Caco-2 (cell line): ENCODE data around the gene ARSB. TPM values are rescaled to one million over a fixed set of nuclear protein-coding genes. Genes with fewer than 3 reads are reported as not detected.

Experiments used
- BruUV-seq: library from RNA; stranded (reverse); fragments of 400-500 nt; replicated peaks from 2 replicates; lab custom pipeline; 2021; lab: Mats Ljungman, UMichigan
- CTCF ChIA-PET: fragments of 300-600 bp; sonication (Branson Sonifier 250); formaldehyde crosslinking; loops from one replicate; lab custom pipeline; 2022; ENCODE audit warnings: antibody characterized with exemption; lab: Charles Lee
- POLR2A ChIA-PET: fragments of 300-600 bp; sonication (Branson Sonifier 250); formaldehyde crosslinking; loops from one replicate; lab custom pipeline; 2022; ENCODE audit warnings: antibody characterized with exemption; lab: Charles Lee
- DNase-seq, 2 experiments: peaks; one replicate each; pipeline versions ENCODE4 v3.0.0 to v3.0.0-alpha.2; 2020 to 2022
- H3K27me3 ChIP-seq: replicated peaks from 2 replicates; pipeline ENCODE4 v1.6.0; 2011; ENCODE audit warnings: low read length; ENCODE audit not compliant: control insufficient read depth, insufficient read depth
- H3K36me3 ChIP-seq: 2 replicates; pipeline ENCODE4 v1.5.1; 2011; ENCODE audit warnings: low read length; ENCODE audit not compliant: control insufficient read depth, insufficient read depth
- H3K4me1 ChIP-seq: fragments of 250-450 bp; sonication (Bioruptor Pico); 2 replicates; pipeline ENCODE4 v1.5.1; 2020; ENCODE audit warnings: mild to moderate bottlenecking
- H3K4me3 ChIP-seq: 2 replicates; pipeline ENCODE4 v1.5.1; 2011; ENCODE audit warnings: low read depth, mild to moderate bottlenecking, control low read depth, low read length
- H3K9me3 ChIP-seq: fragments of 250-450 bp; sonication (Bioruptor Pico); 2 replicates; pipeline ENCODE4 v1.5.1; 2020; ENCODE audit warnings: mild to moderate bottlenecking, moderate library complexity
- H3K27ac Mint-ChIP-seq: one replicate; pipeline ENCODE4 v1.8.0; 2022; ENCODE audit warnings: mixed read lengths; ENCODE audit not compliant: unreplicated experiment
- H3K27me3 Mint-ChIP-seq: one replicate; pipeline ENCODE4 v1.8.0; 2022; ENCODE audit warnings: mixed read lengths; ENCODE audit not compliant: insufficient read depth, unreplicated experiment
- H3K36me3 Mint-ChIP-seq: one replicate; pipeline ENCODE4 v1.8.0; 2022; ENCODE audit warnings: mild to moderate bottlenecking, mixed read lengths; ENCODE audit not compliant: insufficient read depth, unreplicated experiment
- H3K4me1 Mint-ChIP-seq: one replicate; pipeline ENCODE4 v1.8.0; 2022; ENCODE audit warnings: low read depth, mixed read lengths; ENCODE audit not compliant: unreplicated experiment
- H3K4me3 Mint-ChIP-seq: one replicate; pipeline ENCODE4 v1.8.0; 2022; ENCODE audit warnings: mild to moderate bottlenecking, moderate library complexity, mixed read lengths; ENCODE audit not compliant: unreplicated experiment
- H3K9me3 Mint-ChIP-seq: one replicate; pipeline ENCODE4 v1.8.0; 2022; ENCODE audit warnings: mixed read lengths; ENCODE audit not compliant: unreplicated experiment
- CTCF ChIP-seq, 2 experiments: fragments of 200-600 bp in 1 of 2; IDR thresholded peaks; 1 replicate in 1 of 2; 2 replicates in 1 of 2; pipeline versions ENCODE4 v1.5.1 to v1.8.0; 2011 to 2022; ENCODE audit warnings: antibody characterized with exemption in 1 of 2, control low read depth in 1 of 2, inconsistent platforms in 1 of 2, low read depth in 1 of 2, low read length in 1 of 2, mild to moderate bottlenecking in 1 of 2, moderate library complexity in 1 of 2; ENCODE audit not compliant: insufficient read depth in 1 of 2, severe bottlenecking in 1 of 2, unreplicated experiment in 1 of 2
- intact Hi-C: fragments of 100-400 bp; cut with micrococcal nuclease; formaldehyde crosslinking; loops from one replicate; pipeline ENCODE4 v1.10.0; 2022; ENCODE audit not compliant: unreplicated experiment
- total RNA-seq: library from RNA; stranded (reverse); gene quantifications from 2 replicates; pipeline ENCODE4 v1.2.3, GENCODE V29; 2022

Gene ARSB
- total RNA-seq, 1 experiment from 2014 or later: 17.4 TPM

GRCh38 chr5:78805474-78806124 is 179.5 kb downstream of the ARSB start:
- intact Hi-C loops: no loop called here
- Mint-ChIP-seq H3K27me3 (no peaks in the 10 kb centered on the region), H3K4me3 (no peak overlapping the region), H3K27ac (no peak overlapping the region), H3K36me3 (no peaks in the 10 kb centered on the region), H3K9me3 (peaks cover 11% of the 10 kb centered on the region), H3K4me1 (peaks cover 6% of the 10 kb centered on the region)
- DNase-seq: no peak
- no TSS peak for BruUV-seq
- Histone ChIP-seq H3K9me3 (no peaks in the 10 kb centered on the region), H3K27me3 (no peaks in the 10 kb centered on the region), H3K36me3 (no peaks in the 10 kb centered on the region), H3K4me1 (peaks cover 6% of the 10 kb centered on the region; the same call in 1 of the 2 replicates), H3K4me3 (no peak overlapping the region)
- TF ChIP-seq CTCF (IDR thresholded peaks at IDR 0.05; ENCODE audit: insufficient read depth in 1 of 2, low read depth in 1 of 2, low read length in 1 of 2, severe bottlenecking in 1 of 2, unreplicated experiment in 1 of 2): no peak
- ChIA-PET POLR2A (no interaction called here), CTCF (no interaction called here)

- Mint-ChIP-seq H3K27me3 (no peaks in the 10 kb centered on the region), H3K36me3 (no peaks in the 10 kb centered on the region), H3K4me3 (no peak overlapping the region), H3K9me3 (peaks cover 16% of the 10 kb centered on the region), H3K4me1 (peaks cover 6% of the 10 kb centered on the region), H3K27ac (no peak overlapping the region)
- Histone ChIP-seq H3K4me3 (no peak overlapping the region), H3K4me1 (peaks cover 6% of the 10 kb centered on the region; the same call in 1 of the 2 replicates), H3K9me3 (no peaks in the 10 kb centered on the region), H3K36me3 (no peaks in the 10 kb centered on the region), H3K27me3 (no peaks in the 10 kb centered on the region)
- POLR2A ChIA-PET: no interaction called here
- intact Hi-C loops: no loop called here
- DNase-seq: no peak
- BruUV-seq: no TSS peak
- CTCF ChIA-PET: no interaction called here
- TF ChIP-seq CTCF (IDR thresholded peaks at IDR 0.05; ENCODE audit: insufficient read depth in 1 of 2, low read depth in 1 of 2, low read length in 1 of 2, severe bottlenecking in 1 of 2, unreplicated experiment in 1 of 2): no peak
These were observed 180.1 kb downstream of the ARSB start for GRCh38 chr5:78804995-78805394.

- CTCF ChIA-PET: no interaction called here
- peaks cover 6% of the 10 kb centered on the region for H3K4me1 Mint-ChIP-seq
- no peaks in the 10 kb centered on the region for H3K27me3 Mint-ChIP-seq
- intact Hi-C loops: no loop called here
- TF ChIP-seq CTCF (IDR thresholded peaks at IDR 0.05; ENCODE audit: insufficient read depth in 1 of 2, low read depth in 1 of 2, low read length in 1 of 2, severe bottlenecking in 1 of 2, unreplicated experiment in 1 of 2): no peak
- H3K9me3 ChIP-seq: no peaks in the 10 kb centered on the region
- H3K4me1 ChIP-seq: peaks cover 6% of the 10 kb centered on the region; the same call in 1 of the 2 replicates
- POLR2A ChIA-PET: no interaction called here
- no TSS peak for BruUV-seq
- H3K36me3 Mint-ChIP-seq: no peaks in the 10 kb centered on the region
- no peak overlapping the region for H3K4me3 ChIP-seq
- H3K9me3 Mint-ChIP-seq: peaks cover 22% of the 10 kb centered on the region
- no peaks in the 10 kb centered on the region for H3K27me3 ChIP-seq
- H3K27ac Mint-ChIP-seq: no peak overlapping the region
- DNase-seq: no peak
- no peaks in the 10 kb centered on the region for H3K36me3 ChIP-seq
- no peak overlapping the region for H3K4me3 Mint-ChIP-seq
These were observed 181.2 kb downstream of the ARSB start for GRCh38 chr5:78803941-78804340.
